NOMO-1 (cell line): ENCODE data around the gene CHP1.
"Not testable (repeated sequence)": the region's sequence is repeated elsewhere in the genome, so short reads cannot be mapped to it uniquely, and the experiment has no call there.

Experiments
- DNase-seq, 2 experiments: peaks; one replicate each; lab custom pipeline; 2025; ENCODE audit not compliant: unreplicated experiment in 2 of 2; lab: John Stamatoyannopoulos, UW

The CHP1 gene

GRCh38 chr15:41230650-41231421 lies at the start of gene CHP1, which contains the start of gene EXD1:
Gene CHP1, plus strand, starts transcription at chr15:41231268. Its CDS starts 115 bp downstream, at chr15:41231383.
Gene EXD1, minus strand, starts transcription at chr15:41230757. Its CDS starts 4,182 bp downstream, at chr15:41226575.
- DNase-seq, result peak; percentile 96 to 98

- DNase-seq, result no peak
Measured at GRCh38 chr15:41182266-41182665, 48.8 kb upstream of the CHP1 start.

- no peak for DNase-seq
Measured at GRCh38 chr15:41183581-41183980, 47.5 kb upstream of the CHP1 start.

- no peak for DNase-seq
Measured at GRCh38 chr15:41194444-41194843, 36.6 kb upstream of the CHP1 start.

- no peak for DNase-seq
Measured at GRCh38 chr15:41199470-41199869, 31.6 kb upstream of the CHP1 start.

- DNase-seq, result no peak
Measured at GRCh38 chr15:41203395-41203794, 27.7 kb upstream of the CHP1 start.

GRCh38 chr15:41205315-41205714 lies 25.8 kb upstream of the CHP1 start:
- no peak for DNase-seq

GRCh38 chr15:41207687-41208448 lies 23.2 kb upstream of the CHP1 start:
- peak; percentile 15 to 33 for DNase-seq

GRCh38 chr15:41215708-41216107 lies 15.4 kb upstream of the CHP1 start:
- DNase-seq, result peak; percentile 89 to 99

GRCh38 chr15:41218851-41219250 lies 12.2 kb upstream of the CHP1 start:
- no peak for DNase-seq

GRCh38 chr15:41219381-41219780 lies 11.7 kb upstream of the CHP1 start:
- no peak for DNase-seq

- DNase-seq, result no peak
Measured at GRCh38 chr15:41230345-41230649, 771 bp upstream of the CHP1 start.

- peak in 1 of 2 experiments; percentile 64 for DNase-seq
Measured at GRCh38 chr15:41231422-41232226, 556 bp downstream of the CHP1 start.

GRCh38 chr15:41233367-41233771 lies 2.3 kb downstream of the CHP1 start:
- DNase-seq, result no peak

GRCh38 chr15:41235228-41235627 lies 4.2 kb downstream of the CHP1 start:
- not testable (repeated sequence) for DNase-seq

GRCh38 chr15:41235929-41236328 lies 4.9 kb downstream of the CHP1 start:
- DNase-seq, result no peak

- DNase-seq, result no peak
Measured at GRCh38 chr15:41238100-41238499, 7.0 kb downstream of the CHP1 start.

GRCh38 chr15:41241221-41241964 lies 10.3 kb downstream of the CHP1 start:
- no peak for DNase-seq

GRCh38 chr15:41250745-41251144 lies 19.7 kb downstream of the CHP1 start:
- DNase-seq, result not testable (repeated sequence)

GRCh38 chr15:41251411-41251810 lies 20.3 kb downstream of the CHP1 start:
- DNase-seq, result no peak

GRCh38 chr15:41254560-41254959 lies 23.5 kb downstream of the CHP1 start:
- DNase-seq, result peak; percentile 9 to 67
